Mucosa of rectum (tissue), 2 donors: ENCODE data around the gene OR52M1.

Experiments used
- H3K27ac ChIP-seq, 2 donors: one replicate each; pipeline ENCODE4 v1.7.0; 2013; ENCODE audit warnings: inconsistent platforms in 2 of 2, low read depth in 2 of 2, low read length in 2 of 2
- H3K27me3 ChIP-seq, 2 donors: one replicate each; pipeline ENCODE4 v1.7.0; 2013; ENCODE audit warnings: low read length in 2 of 2; ENCODE audit not compliant: control insufficient read depth in 2 of 2, insufficient read depth in 2 of 2
- H3K36me3 ChIP-seq, 2 donors: one replicate each; pipeline ENCODE4 v1.7.0; 2013; ENCODE audit warnings: low read length in 2 of 2; ENCODE audit not compliant: control insufficient read depth in 2 of 2, insufficient read depth in 2 of 2
- H3K4me1 ChIP-seq, 2 donors: one replicate each; pipeline ENCODE4 v1.7.0; 2013; ENCODE audit warnings: low read length in 2 of 2, mild to moderate bottlenecking in 1 of 2; ENCODE audit not compliant: control insufficient read depth in 2 of 2, insufficient read depth in 2 of 2
- H3K4me3 ChIP-seq, 2 donors: one replicate each; pipeline ENCODE4 v1.7.0; 2013; ENCODE audit warnings: low read length in 2 of 2
- H3K9ac ChIP-seq, 2 donors: one replicate each; pipeline ENCODE4 v1.7.0; 2013; ENCODE audit warnings: low read length in 2 of 2, low read depth in 1 of 2, mild to moderate bottlenecking in 1 of 2
- H3K9me3 ChIP-seq, 2 donors: one replicate each; pipeline ENCODE4 v1.7.0; 2013; ENCODE audit warnings: low read length in 2 of 2; ENCODE audit not compliant: control insufficient read depth in 2 of 2
- donor health status: healthy.
- donor health status: Normal muscosa, but diverticular disease.

The OR52M1 gene

DNA sequence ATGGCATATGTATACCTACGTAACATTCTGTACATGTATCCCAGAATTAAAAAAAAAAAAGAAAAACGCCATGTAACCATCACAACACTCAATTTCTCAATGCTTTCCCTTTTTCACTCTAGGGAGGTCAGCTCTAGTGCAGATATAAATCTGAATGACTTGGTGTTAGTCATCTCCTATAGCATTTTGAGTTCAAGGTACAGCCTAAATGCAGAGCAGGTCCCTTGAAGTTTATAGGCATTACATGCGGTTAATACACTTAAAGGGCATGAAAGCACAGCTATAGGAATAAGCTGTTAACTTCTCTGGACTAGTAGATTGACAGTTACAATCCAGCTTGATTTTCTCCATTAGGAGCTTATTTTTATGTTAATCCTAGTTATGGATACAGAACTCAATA lies 20.4 kb downstream of the OR52M1 start:
- Histone ChIP-seq H3K9me3 (no peaks in the 10 kb centered on the region), H3K4me3 (no peak overlapping the region), H3K27me3 (no peaks in the 10 kb centered on the region), H3K27ac (no peak overlapping the region), H3K9ac (no peak overlapping the region), H3K36me3 (no peaks in the 10 kb centered on the region), H3K4me1 (no peaks in the 10 kb centered on the region)

DNA sequence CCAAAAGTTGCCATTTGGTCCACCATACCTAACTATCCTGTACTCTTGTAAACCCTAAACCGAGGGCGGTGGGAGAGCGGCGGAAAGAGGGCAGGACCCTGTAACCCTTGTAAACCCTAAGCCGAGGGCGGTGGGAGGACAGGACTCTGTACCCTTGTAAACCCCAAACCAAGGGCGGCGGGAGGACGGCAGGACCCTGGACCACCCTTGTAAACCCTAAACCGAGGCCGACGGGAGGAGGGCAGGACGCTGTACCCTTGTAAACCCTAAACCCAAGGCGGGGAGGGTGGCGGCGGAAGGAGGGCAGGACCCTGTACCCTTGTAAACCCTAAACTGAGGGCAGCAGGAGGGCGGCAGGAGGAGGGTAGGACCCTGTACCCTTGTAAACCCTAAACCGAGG lies 24.1 kb downstream of the OR52M1 start:
- Histone ChIP-seq H3K27me3 (no peaks in the 10 kb centered on the region), H3K9ac (no peak overlapping the region), H3K4me3 (no peak overlapping the region), H3K36me3 (no peaks in the 10 kb centered on the region), H3K4me1 (no peaks in the 10 kb centered on the region), H3K27ac (no peak overlapping the region), H3K9me3 (no peaks in the 10 kb centered on the region)

DNA sequence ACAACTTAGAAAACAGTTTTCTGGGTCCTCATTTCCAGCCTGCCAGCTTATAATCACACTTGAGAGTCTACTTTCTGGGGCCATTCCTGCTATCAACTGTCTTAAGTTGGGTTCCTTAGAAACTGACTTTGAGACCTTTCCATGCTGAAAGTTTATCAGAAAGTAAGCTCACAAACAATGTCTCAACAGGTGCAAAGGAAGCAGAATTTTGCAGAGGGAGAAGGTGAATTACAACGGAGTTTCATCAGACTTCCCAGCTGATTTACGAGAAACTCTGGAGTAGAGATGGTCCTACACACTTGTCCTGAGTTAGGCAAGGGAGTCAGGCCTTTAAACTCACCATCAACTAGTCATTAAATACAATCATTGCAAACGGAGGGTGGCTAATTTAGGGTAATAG lies 31.9 kb downstream of the OR52M1 start:
- Histone ChIP-seq H3K4me1 (no peaks in the 10 kb centered on the region), H3K27me3 (no peaks in the 10 kb centered on the region), H3K4me3 (no peak overlapping the region), H3K27ac (no peak overlapping the region), H3K36me3 (no peaks in the 10 kb centered on the region), H3K9me3 (no peaks in the 10 kb centered on the region), H3K9ac (no peak overlapping the region)

DNA sequence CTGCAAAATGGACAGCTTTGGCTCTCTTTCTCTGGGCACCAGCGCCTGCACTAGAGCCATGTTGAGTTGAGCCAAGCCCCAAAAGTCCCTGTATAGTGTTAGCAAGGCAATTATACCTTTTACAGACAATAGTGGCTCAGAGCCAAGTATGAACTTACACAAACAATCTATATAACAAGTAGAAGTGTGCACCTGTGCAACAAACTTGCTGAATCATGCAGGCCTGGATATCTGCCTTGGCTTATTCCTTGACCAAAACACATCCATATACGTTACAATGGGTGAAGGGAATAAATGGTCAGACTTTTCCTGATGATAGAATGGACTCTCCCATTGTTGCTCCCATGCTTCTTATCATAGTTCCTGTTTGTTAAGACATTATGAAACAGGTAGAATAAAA lies 32.8 kb downstream of the OR52M1 start:
- Histone ChIP-seq H3K27me3 (no peaks in the 10 kb centered on the region), H3K36me3 (no peaks in the 10 kb centered on the region), H3K9me3 (no peaks in the 10 kb centered on the region), H3K4me3 (no peak overlapping the region), H3K4me1 (no peaks in the 10 kb centered on the region), H3K27ac (no peak overlapping the region), H3K9ac (no peak overlapping the region)

DNA sequence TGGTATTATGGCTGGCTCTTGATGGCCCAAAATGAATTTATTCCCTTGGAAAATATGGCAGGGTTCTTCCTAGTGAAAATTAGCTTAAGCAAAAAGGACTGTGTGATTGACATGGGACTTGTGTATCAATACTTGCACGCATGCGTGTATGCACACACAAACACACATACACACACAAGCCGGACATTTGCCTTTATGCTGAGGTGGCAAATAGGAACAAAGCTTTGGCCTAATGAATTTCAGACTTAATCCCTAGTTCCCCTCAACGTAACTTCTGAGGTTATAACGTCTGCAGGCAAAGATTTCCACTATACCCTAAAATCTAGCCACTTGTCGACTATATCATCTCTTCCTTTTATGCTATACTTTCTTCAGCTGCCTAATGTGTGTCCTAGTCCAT lies 33.6 kb downstream of the OR52M1 start:
- no peak overlapping the region for H3K4me3 ChIP-seq
- no peak overlapping the region for H3K27ac ChIP-seq
- no peaks in the 10 kb centered on the region for H3K9me3 ChIP-seq
- no peaks in the 10 kb centered on the region for H3K27me3 ChIP-seq
- H3K36me3 ChIP-seq, result no peaks in the 10 kb centered on the region
- no peaks in the 10 kb centered on the region for H3K4me1 ChIP-seq
- H3K9ac ChIP-seq, result no peak overlapping the region

DNA sequence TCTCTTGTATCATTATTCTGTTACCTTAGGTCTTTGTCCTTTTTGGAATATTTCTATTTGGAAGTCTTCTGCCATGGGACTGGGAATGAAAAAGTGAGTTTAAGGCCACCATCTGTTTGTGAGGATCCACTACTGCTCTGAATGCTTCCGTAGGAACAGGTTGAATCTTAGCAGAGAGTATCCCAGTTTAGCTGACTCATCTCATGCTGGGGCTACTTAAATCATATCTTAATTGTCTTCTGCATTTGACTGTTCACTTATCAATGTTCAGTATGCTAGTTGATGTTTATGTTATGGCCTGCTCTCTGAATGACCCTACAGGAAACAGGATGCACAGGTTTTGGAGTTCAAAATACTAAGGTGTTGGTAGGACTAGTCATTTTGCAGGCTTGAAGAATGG lies 35.1 kb downstream of the OR52M1 start:
- Histone ChIP-seq H3K9ac (no peak overlapping the region), H3K27me3 (no peaks in the 10 kb centered on the region), H3K4me1 (no peaks in the 10 kb centered on the region), H3K36me3 (no peaks in the 10 kb centered on the region), H3K9me3 (no peaks in the 10 kb centered on the region), H3K4me3 (no peak overlapping the region), H3K27ac (no peak overlapping the region)

DNA sequence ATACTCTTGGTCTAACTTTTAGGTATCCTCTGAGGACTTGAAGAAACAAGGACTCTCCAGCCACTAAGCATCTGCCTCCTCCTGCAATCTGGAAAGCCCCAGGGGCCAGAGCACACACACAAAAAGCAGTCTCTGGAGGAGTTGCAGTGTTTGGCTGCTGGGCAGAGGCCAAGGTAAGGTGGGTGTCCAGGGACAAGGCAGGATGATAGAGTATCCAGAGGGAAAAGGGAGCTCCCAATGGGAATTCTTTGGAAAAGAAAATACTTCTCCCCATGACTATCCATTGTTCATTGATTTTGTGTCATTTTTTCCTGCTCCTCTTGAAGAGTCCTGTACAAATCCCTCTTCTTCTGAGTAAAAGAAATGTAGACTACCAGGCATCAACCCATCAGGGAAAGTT lies 36.5 kb downstream of the OR52M1 start, which contains the start of gene OR52I2:
Gene OR52I2, plus strand, starts transcription at position 301 of the 400 bp plus-strand sequence.
- no peaks in the 10 kb centered on the region for H3K4me1 ChIP-seq
- H3K4me3 ChIP-seq, result no peak within 1 kb of the TSS
- no peaks in the 10 kb centered on the region for H3K9me3 ChIP-seq
- no peaks in the 10 kb centered on the region for H3K36me3 ChIP-seq
- H3K27ac ChIP-seq, result no peak within 1 kb of the TSS
- no peak within 1 kb of the TSS for H3K9ac ChIP-seq
- H3K27me3 ChIP-seq, result no peaks in the 10 kb centered on the region

DNA sequence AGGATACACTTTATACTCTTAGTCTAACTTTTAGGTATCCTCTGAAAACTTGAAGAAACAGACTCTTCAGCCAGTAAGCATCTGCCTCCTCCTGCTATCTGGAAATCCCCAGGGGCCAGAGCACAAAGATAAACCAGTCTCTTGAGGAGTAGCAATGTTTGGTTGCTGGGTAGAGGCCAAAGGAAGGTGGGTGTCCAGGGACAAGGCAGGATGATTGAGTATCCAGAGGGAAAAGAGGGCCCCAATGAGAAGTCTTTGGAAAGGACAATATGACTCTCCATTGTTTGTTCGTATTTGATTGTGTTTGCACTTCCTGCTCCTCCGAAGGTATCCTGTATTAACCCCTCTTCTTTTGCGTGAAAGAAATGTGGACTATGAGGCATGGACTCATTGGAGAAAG lies 44.0 kb downstream of the OR52M1 start:
- H3K4me3 ChIP-seq, result no peak overlapping the region
- H3K27ac ChIP-seq, result no peak overlapping the region
- no peak overlapping the region for H3K9ac ChIP-seq
- no peaks in the 10 kb centered on the region for H3K36me3 ChIP-seq
- H3K9me3 ChIP-seq, result no peaks in the 10 kb centered on the region
- H3K4me1 ChIP-seq, result no peaks in the 10 kb centered on the region
- no peaks in the 10 kb centered on the region for H3K27me3 ChIP-seq

DNA sequence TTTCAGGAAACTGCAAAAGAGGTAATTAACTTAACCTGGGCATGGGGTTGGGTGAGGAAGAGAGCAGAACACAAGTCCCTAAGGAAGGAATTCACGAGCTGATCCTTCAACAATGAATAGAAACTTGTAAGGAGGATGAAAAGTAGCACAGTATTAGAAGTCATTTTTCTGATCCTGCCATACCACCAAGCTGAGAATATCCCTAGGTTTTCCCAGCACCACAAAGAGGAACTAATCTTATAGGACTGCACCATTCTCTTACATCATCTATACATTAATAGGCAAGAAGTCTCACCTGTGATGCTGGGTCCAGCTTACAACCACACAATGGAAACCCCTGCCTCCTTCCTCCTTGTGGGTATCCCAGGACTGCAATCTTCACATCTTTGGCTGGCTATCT lies 48.7 kb downstream of the OR52M1 start, which contains the start of gene OR52I1:
Gene OR52I1, plus strand, starts transcription at position 301 of the 400 bp plus-strand sequence. Its CDS starts 0 bp downstream, at position 301.
- Histone ChIP-seq H3K36me3 (peaks cover 2 to 14% of the 10 kb centered on the region in 2 donors), H3K27me3 (no peaks in the 10 kb centered on the region), H3K4me1 (no peaks in the 10 kb centered on the region), H3K9me3 (no peaks in the 10 kb centered on the region), H3K9ac (no peak within 1 kb of the TSS), H3K27ac (no peak within 1 kb of the TSS), H3K4me3 (no peak within 1 kb of the TSS)
